ENCODE data around the gene MARK1.

Gene MARK1

DNA sequence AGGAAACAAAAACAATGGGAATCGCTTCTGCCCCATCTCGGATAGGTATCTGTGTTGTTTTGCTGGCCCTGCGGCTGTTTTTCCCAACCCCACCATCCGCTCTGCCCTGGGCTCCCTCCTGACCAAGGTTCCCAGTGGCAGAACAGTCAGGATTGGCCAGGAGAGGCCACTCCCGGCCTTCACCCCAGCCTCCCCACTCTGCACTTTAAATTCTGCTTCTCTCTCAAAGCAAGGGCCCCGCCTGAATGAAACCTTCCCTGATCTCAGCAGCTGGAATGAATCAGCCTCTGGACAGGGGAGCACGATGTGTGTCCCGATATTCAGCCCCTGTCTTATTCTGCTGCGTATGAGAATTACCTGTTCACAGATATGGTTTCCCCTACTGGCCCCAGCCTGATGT, 178.5 kb downstream of the MARK1 start:
- no peak overlapping the region for H3K4me3 ChIP-seq (ENCODE audit: low read length)
- H2AFZ ChIP-seq (ENCODE audit: low read length) = no peak overlapping the region
- H3K9ac ChIP-seq (ENCODE audit: low read length) = no peak overlapping the region
- no peaks in the 10 kb centered on the region for H3K79me2 ChIP-seq (ENCODE audit: low read length)
- H4K20me1 ChIP-seq (ENCODE audit: insufficient read depth, low read length) = no peaks in the 10 kb centered on the region
- H3F3A ChIP-seq (ENCODE audit: insufficient read depth, low read length) = no peaks in the 10 kb centered on the region
- no peak for DNase-seq
- no peak overlapping the region for H3K4me2 ChIP-seq (ENCODE audit: low read depth, low read length)
- H3K27me3 ChIP-seq (replicated peaks; ENCODE audit: insufficient read depth, low read length) = no peaks in the 10 kb centered on the region
- H3K9me2 ChIP-seq (replicated peaks; ENCODE audit: insufficient read depth, low read length) = no peaks in the 10 kb centered on the region
- no peaks in the 10 kb centered on the region for H3K36me3 ChIP-seq (replicated peaks; ENCODE audit: insufficient read depth, low read length)
- H3K9me3 ChIP-seq (replicated peaks; ENCODE audit: insufficient read depth, low read length) = no peaks in the 10 kb centered on the region
- H3K4me1 ChIP-seq (ENCODE audit: low read length) = peaks cover 4% of the 10 kb centered on the region; the same call in 1 of the 2 replicates
- TF ChIP-seq EZH2phosphoT487 (IDR thresholded peaks at IDR 0.05; ENCODE audit: low read length) (no peak), EZH2 (optimal IDR thresholded peaks at IDR 0.05; ENCODE audit: low read depth, low read length) (no peak), CTCF (IDR thresholded peaks at IDR 0.05; ENCODE audit: low read length) (no peak)
- H3K27ac ChIP-seq (ENCODE audit: low read length) = no peak overlapping the region

DNA sequence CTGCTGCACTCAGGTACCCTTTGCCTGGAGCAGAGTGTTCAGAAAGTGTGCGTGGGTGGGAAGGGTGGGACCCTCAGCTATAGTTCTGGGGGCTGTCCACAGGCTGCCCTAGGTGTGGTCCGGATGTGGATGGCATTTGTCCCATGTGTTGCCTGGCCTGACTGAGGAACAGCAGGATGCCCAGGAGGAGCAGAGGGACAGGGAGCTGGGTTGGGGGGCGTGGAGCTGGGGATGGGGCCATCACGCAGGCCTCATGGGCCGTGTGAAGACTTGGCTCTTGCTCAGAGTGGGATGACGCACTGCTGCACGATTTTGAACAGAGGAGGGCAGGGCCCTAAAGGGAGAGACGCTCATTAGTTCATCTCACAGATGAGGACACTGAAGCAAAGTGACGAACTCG, 179.2 kb downstream of the MARK1 start:
- Histone ChIP-seq H3K36me3 (replicated peaks; ENCODE audit: insufficient read depth, low read length) (no peaks in the 10 kb centered on the region), H4K20me1 (ENCODE audit: insufficient read depth, low read length) (no peaks in the 10 kb centered on the region), H3K27me3 (replicated peaks; ENCODE audit: insufficient read depth, low read length) (no peaks in the 10 kb centered on the region), H3K9me2 (replicated peaks; ENCODE audit: insufficient read depth, low read length) (no peaks in the 10 kb centered on the region), H3K9ac (ENCODE audit: low read length) (no peak overlapping the region), H3F3A (ENCODE audit: insufficient read depth, low read length) (no peaks in the 10 kb centered on the region), H3K4me1 (ENCODE audit: low read length) (peaks cover 4% of the 10 kb centered on the region; the same call in 1 of the 2 replicates), H3K4me2 (ENCODE audit: low read depth, low read length) (no peak overlapping the region), H3K79me2 (ENCODE audit: low read length) (no peaks in the 10 kb centered on the region), H3K27ac (ENCODE audit: low read length) (no peak overlapping the region), H3K9me3 (replicated peaks; ENCODE audit: insufficient read depth, low read length) (no peaks in the 10 kb centered on the region), H3K4me3 (ENCODE audit: low read length) (no peak overlapping the region), H2AFZ (ENCODE audit: low read length) (no peak overlapping the region)
- no peak for DNase-seq
- TF ChIP-seq EZH2 (optimal IDR thresholded peaks at IDR 0.05; ENCODE audit: low read depth, low read length) = no peak
- no peak for TF ChIP-seq EZH2phosphoT487 (IDR thresholded peaks at IDR 0.05; ENCODE audit: low read length)
- no peak for TF ChIP-seq CTCF (IDR thresholded peaks at IDR 0.05; ENCODE audit: low read length)

DNA sequence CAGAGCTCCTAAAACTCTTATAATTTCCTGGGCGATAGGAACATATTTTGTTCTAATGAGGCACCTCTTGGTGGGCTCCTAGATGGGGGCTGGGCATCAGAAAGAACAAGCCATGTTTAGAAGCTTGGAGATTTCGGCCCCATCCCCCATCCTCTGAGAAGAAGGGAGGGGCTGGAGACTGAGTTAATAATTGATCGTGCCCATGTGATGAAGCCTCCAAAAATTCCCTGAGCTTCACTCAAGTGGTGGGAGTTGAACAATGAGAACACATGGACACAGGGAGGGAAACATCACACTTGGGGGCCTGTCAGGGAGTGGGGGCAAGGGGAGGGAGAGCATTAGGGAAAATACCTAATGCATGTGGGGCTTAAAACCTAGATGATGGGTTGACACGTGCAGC, 180.3 kb downstream of the MARK1 start:
- no peaks in the 10 kb centered on the region for H3K36me3 ChIP-seq (replicated peaks; ENCODE audit: insufficient read depth, low read length)
- no peaks in the 10 kb centered on the region for H3K79me2 ChIP-seq (ENCODE audit: low read length)
- peaks cover 4% of the 10 kb centered on the region; the same call in 1 of the 2 replicates for H3K4me1 ChIP-seq (ENCODE audit: low read length)
- no peak overlapping the region for H3K27ac ChIP-seq (ENCODE audit: low read length)
- no peak overlapping the region for H2AFZ ChIP-seq (ENCODE audit: low read length)
- no peak overlapping the region for H3K9ac ChIP-seq (ENCODE audit: low read length)
- H3K4me3 ChIP-seq (ENCODE audit: low read length) = no peak overlapping the region
- no peak for DNase-seq
- no peaks in the 10 kb centered on the region for H3K27me3 ChIP-seq (replicated peaks; ENCODE audit: insufficient read depth, low read length)
- H3F3A ChIP-seq (ENCODE audit: insufficient read depth, low read length) = no peaks in the 10 kb centered on the region
- TF ChIP-seq EZH2 (optimal IDR thresholded peaks at IDR 0.05; ENCODE audit: low read depth, low read length) = no peak
- no peak for TF ChIP-seq CTCF (IDR thresholded peaks at IDR 0.05; ENCODE audit: low read length)
- TF ChIP-seq EZH2phosphoT487 (IDR thresholded peaks at IDR 0.05; ENCODE audit: low read length) = no peak
- no peak overlapping the region for H3K4me2 ChIP-seq (ENCODE audit: low read depth, low read length)
- no peaks in the 10 kb centered on the region for H3K9me2 ChIP-seq (replicated peaks; ENCODE audit: insufficient read depth, low read length)
- H4K20me1 ChIP-seq (ENCODE audit: insufficient read depth, low read length) = no peaks in the 10 kb centered on the region
- H3K9me3 ChIP-seq (replicated peaks; ENCODE audit: insufficient read depth, low read length) = no peaks in the 10 kb centered on the region
